Measurements from ENCODE around the gene CAMTA1. TPM values are rescaled to one million over a fixed set of nuclear protein-coding genes. Genes with fewer than 3 reads are reported as not detected.
"Not testable (repeated sequence)": the region's sequence is repeated elsewhere in the genome, so short reads cannot be mapped to it uniquely, and the experiment has no call there.

CAMTA1 gene
- total RNA-seq, 1 experiment from 2014 or later: 60.0 TPM

- no peaks in the 10 kb centered on the region for H3K9me3 Mint-ChIP-seq (ENCODE audit: unreplicated experiment)
- TF ChIP-seq CTCF (IDR thresholded peaks at IDR 0.05; ENCODE audit: insufficient read depth in 1 of 2, low read depth in 1 of 2, low read length in 1 of 2, severe bottlenecking in 1 of 2, unreplicated experiment in 1 of 2): no peak
- peak in 1 of 2 experiments; percentile 11 for DNase-seq
- no peaks in the 10 kb centered on the region; the same call in 1 of the 2 replicates for H3K36me3 ChIP-seq (ENCODE audit: control insufficient read depth, insufficient read depth, low read length)
- no peak overlapping the region for H3K4me3 Mint-ChIP-seq (ENCODE audit: unreplicated experiment)
- intact Hi-C loops (cut with micrococcal nuclease; ENCODE audit: unreplicated experiment): no loop called here
- peaks cover 1% of the 10 kb centered on the region for H3K4me1 Mint-ChIP-seq (ENCODE audit: low read depth, unreplicated experiment)
- peaks cover 10% of the 10 kb centered on the region; the same call in 1 of the 2 replicates for H3K4me1 ChIP-seq
- no peaks in the 10 kb centered on the region for H3K9me3 ChIP-seq
- no TSS peak for BruUV-seq (replicated peaks)
- no peak overlapping the region for H3K4me3 ChIP-seq (ENCODE audit: low read depth, low read length)
- ChIA-PET POLR2A (no interaction called here), CTCF (no interaction called here)
- no peak overlapping the region for H3K27ac Mint-ChIP-seq (ENCODE audit: unreplicated experiment)
- H3K27me3 ChIP-seq (replicated peaks; ENCODE audit: control insufficient read depth, insufficient read depth, low read length): no peaks in the 10 kb centered on the region
- no peaks in the 10 kb centered on the region for H3K27me3 Mint-ChIP-seq (ENCODE audit: insufficient read depth, unreplicated experiment)
- no peaks in the 10 kb centered on the region for H3K36me3 Mint-ChIP-seq (ENCODE audit: insufficient read depth, unreplicated experiment)
Measured at GRCh38 chr1:6807782-6808181, 22.5 kb downstream of the CAMTA1 start.

GRCh38 chr1:6809461-6809860 is 24.2 kb downstream of the CAMTA1 start:
- Mint-ChIP-seq H3K36me3 (ENCODE audit: insufficient read depth, unreplicated experiment) (no peaks in the 10 kb centered on the region), H3K9me3 (ENCODE audit: unreplicated experiment) (no peaks in the 10 kb centered on the region), H3K4me1 (ENCODE audit: low read depth, unreplicated experiment) (no peaks in the 10 kb centered on the region), H3K4me3 (ENCODE audit: unreplicated experiment) (no peak overlapping the region), H3K27me3 (ENCODE audit: insufficient read depth, unreplicated experiment) (no peaks in the 10 kb centered on the region), H3K27ac (ENCODE audit: unreplicated experiment) (no peak overlapping the region)
- DNase-seq: no peak
- intact Hi-C loops (cut with micrococcal nuclease; ENCODE audit: unreplicated experiment): no loop called here
- no peaks in the 10 kb centered on the region for H3K27me3 ChIP-seq (replicated peaks; ENCODE audit: control insufficient read depth, insufficient read depth, low read length)
- H3K4me1 ChIP-seq: peaks cover 10% of the 10 kb centered on the region; the same call in 1 of the 2 replicates
- H3K4me3 ChIP-seq (ENCODE audit: low read depth, low read length): no peak overlapping the region
- POLR2A ChIA-PET: no interaction called here
- no peak for TF ChIP-seq CTCF (IDR thresholded peaks at IDR 0.05; ENCODE audit: insufficient read depth in 1 of 2, low read depth in 1 of 2, low read length in 1 of 2, severe bottlenecking in 1 of 2, unreplicated experiment in 1 of 2)
- CTCF ChIA-PET: no interaction called here
- no peaks in the 10 kb centered on the region for H3K9me3 ChIP-seq
- H3K36me3 ChIP-seq (ENCODE audit: control insufficient read depth, insufficient read depth, low read length): no peaks in the 10 kb centered on the region; the same call in 1 of the 2 replicates
- no TSS peak for BruUV-seq (replicated peaks)

GRCh38 chr1:6810146-6810734 is 25.0 kb downstream of the CAMTA1 start:
- H3K4me3 Mint-ChIP-seq (ENCODE audit: unreplicated experiment); CTCF ChIA-PET; H3K27me3 ChIP-seq (replicated peaks; ENCODE audit: control insufficient read depth, insufficient read depth, low read length); intact Hi-C loops (cut with micrococcal nuclease; ENCODE audit: unreplicated experiment); DNase-seq; H3K9me3 Mint-ChIP-seq (ENCODE audit: unreplicated experiment); H3K27me3 Mint-ChIP-seq (ENCODE audit: insufficient read depth, unreplicated experiment); BruUV-seq (replicated peaks); POLR2A ChIA-PET; H3K36me3 ChIP-seq (ENCODE audit: control insufficient read depth, insufficient read depth, low read length); H3K4me1 ChIP-seq; H3K36me3 Mint-ChIP-seq (ENCODE audit: insufficient read depth, unreplicated experiment); H3K4me3 ChIP-seq (ENCODE audit: low read depth, low read length); H3K9me3 ChIP-seq; H3K27ac Mint-ChIP-seq (ENCODE audit: unreplicated experiment); H3K4me1 Mint-ChIP-seq (ENCODE audit: low read depth, unreplicated experiment): not testable (repeated sequence)
